ENCODE results near the gene TOP3B.
"Not testable (repeated sequence)": the region's sequence is repeated elsewhere in the genome, so short reads cannot be mapped to it uniquely, and the experiment has no call there.

The TOP3B gene

GRCh38 chr22:21943571-21944448, 38.8 kb downstream of the TOP3B start:
- H3K4me3 ChIP-seq (ENCODE audit: low read depth, low read length): no peak overlapping the region
- no peak for TF ChIP-seq CTCF (IDR thresholded peaks at IDR 0.05; ENCODE audit: insufficient read depth, low read depth, low read length, missing control alignments)
- no peak for DNase-seq (ENCODE audit: low read depth)

- no peak overlapping the region for H3K4me3 ChIP-seq (ENCODE audit: low read depth, low read length)
- no peak for TF ChIP-seq CTCF (IDR thresholded peaks at IDR 0.05; ENCODE audit: insufficient read depth, low read depth, low read length, missing control alignments)
- peak; percentile 28 for DNase-seq (ENCODE audit: low read depth)
Measured at GRCh38 chr22:21942407-21943343, 39.9 kb downstream of the TOP3B start.

GRCh38 chr22:21941921-21942320, 40.7 kb downstream of the TOP3B start:
- no peak for TF ChIP-seq CTCF (IDR thresholded peaks at IDR 0.05; ENCODE audit: insufficient read depth, low read depth, low read length, missing control alignments)

GRCh38 chr22:21940521-21940920, 42.1 kb downstream of the TOP3B start:
- no peak overlapping the region for H3K4me3 ChIP-seq (ENCODE audit: low read depth, low read length)
- no peak for DNase-seq (ENCODE audit: low read depth)
- TF ChIP-seq CTCF (IDR thresholded peaks at IDR 0.05; ENCODE audit: insufficient read depth, low read depth, low read length, missing control alignments): no peak

More at GRCh38 chr22:21941921-21942320, 40.7 kb downstream of the TOP3B start:
- DNase-seq (ENCODE audit: low read depth): no peak
- no peak overlapping the region for H3K4me3 ChIP-seq (ENCODE audit: low read depth, low read length)

- not testable (repeated sequence) for H3K4me3 ChIP-seq (ENCODE audit: low read depth, low read length); DNase-seq (ENCODE audit: low read depth)
Measured at GRCh38 chr22:21939935-21940334, 42.7 kb downstream of the TOP3B start.

GRCh38 chr22:21939461-21939913, 43.1 kb downstream of the TOP3B start:
- DNase-seq (ENCODE audit: low read depth): no peak
- H3K4me3 ChIP-seq (ENCODE audit: low read depth, low read length): no peak overlapping the region
- no peak for TF ChIP-seq CTCF (IDR thresholded peaks at IDR 0.05; ENCODE audit: insufficient read depth, low read depth, low read length, missing control alignments)

GRCh38 chr22:21938906-21939305, 43.7 kb downstream of the TOP3B start:
- no peak overlapping the region for H3K4me3 ChIP-seq (ENCODE audit: low read depth, low read length)
- DNase-seq (ENCODE audit: low read depth): no peak
- no peak for TF ChIP-seq CTCF (IDR thresholded peaks at IDR 0.05; ENCODE audit: insufficient read depth, low read depth, low read length, missing control alignments)
